Psoas muscle (tissue), 8 donors: ENCODE measurements around the gene IL18. TPM values are rescaled to one million over a fixed set of nuclear protein-coding genes. Genes with fewer than 3 reads are reported as not detected.
"Not testable (repeated sequence)": the region's sequence is repeated elsewhere in the genome, so short reads cannot be mapped to it uniquely, and the experiment has no call there.

ENCODE experiments used
- ATAC-seq, 4 donors: fragments of 200-7000 bp; cut with Tn5 transposase; one replicate each; pipeline ENCODE4 v1.9.1; 2020; ENCODE audit warnings: moderate library complexity in 3 of 4, mild to moderate bottlenecking in 2 of 4
- DNase-seq, 2 donors: peaks; one replicate each; pipeline ENCODE4 v3.0.0-alpha.2; 2020
- H3K27ac ChIP-seq: fragments of 200-600 bp; one replicate; pipeline ENCODE4 v1.8.0; 2022
- H3K27me3 ChIP-seq, 3 donors: fragments of 200-600 bp in 1 of 3; one replicate each; pipeline versions ENCODE4 v1.6.1 to v1.8.0; 2013 to 2022; ENCODE audit warnings: low read length in 2 of 3, mild to moderate bottlenecking in 2 of 3, moderate library complexity in 1 of 3; ENCODE audit not compliant: insufficient read depth in 3 of 3
- H3K36me3 ChIP-seq, 2 donors: fragments of 200-600 bp in 1 of 2; one replicate each; pipeline versions ENCODE4 v1.6.1 to v1.8.0; 2013 to 2022; ENCODE audit warnings: low read depth in 1 of 2, mild to moderate bottlenecking in 1 of 2, moderate library complexity in 1 of 2; ENCODE audit not compliant: insufficient read depth in 1 of 2
- H3K4me1 ChIP-seq: fragments of 200-600 bp; one replicate; pipeline ENCODE4 v1.8.0; 2022
- H3K4me3 ChIP-seq: fragments of 200-600 bp; one replicate; pipeline ENCODE4 v1.8.0; 2022; ENCODE audit warnings: mild to moderate bottlenecking
- H3K9me3 ChIP-seq: fragments of 200-600 bp; one replicate; pipeline ENCODE4 v1.8.0; 2022
- CTCF ChIP-seq: fragments of 200-600 bp; IDR thresholded peaks from one replicate; pipeline ENCODE4 v1.8.0; 2022; ENCODE audit warnings: antibody characterized with exemption
- WGBS, 3 donors: extraction: QIAGEN DNeasy Blood & Tissue Kit; methylation state at CpG; one replicate each; pipeline versions ENCODE4 v1.1.6 to v1.1.7; 2013; 5-methylcytosine and 5-hydroxymethylcytosine counted together
- intact Hi-C, 2 donors: fragments of 100-400 bp; cut with DNase I; formaldehyde crosslinking; loops; one replicate each; pipeline versions ENCODE4 v1.11.0 to v1.14.2; 2022
- polyA plus RNA-seq, 3 donors: library from polyadenylated mRNA; stranded (reverse); fragments of 200-250 nt; gene quantifications; one replicate each; pipeline ENCODE4 v1.2.3, GENCODE V29; 2013
- total RNA-seq, 4 donors: library from RNA; stranded (reverse); fragmentation: NEBNext Ultra II Directional in 2 of 4; extraction: Animal tissue kit (Norgen Biotek cat#: 25700) in 2 of 4; gene quantifications; one replicate each; pipeline versions ENCODE4 v1.2.1 to v1.2.4, GENCODE V29; 2021 to 2023
- donor health status: healthy with polysubstance abuse.
- donor health status: DM: no; HTN: no; CAD: no; lungs with moderate emphysema.
- donor health status: Bipolar disorder and iron deficiency.
- donor health status: healthy.
- donor health status: DM: yes; HTN: yes; CAD: no.
- donor health status: DM: no; HTN: no; CAD: no.
- donor health status: DM: no; HTN: no; CAD: no.
- donor health status: DM: yes; HTN: yes; CAD: no.

The IL18 gene
- total and polyA plus RNA-seq, 7 donors, result 0.86 to 66.4 (median 7.0) TPM

GRCh38 chr11:112103446-112103845, 60.4 kb downstream of the IL18 start:
- Histone ChIP-seq H3K4me1 (peaks cover 26% of the 10 kb centered on the region), H3K4me3 (no peak overlapping the region), H3K27ac (no peak overlapping the region), H3K36me3 (peaks cover 0 to 13% of the 10 kb centered on the region in 2 donors), H3K9me3 (no peaks in the 10 kb centered on the region), H3K27me3 (no peaks in the 10 kb centered on the region)
- no peak for ATAC-seq
- 81 to 93% (median 92%) methylated on average over 6 of the region's 6 CpGs for WGBS, 3 donors
- no peak for DNase-seq
- TF ChIP-seq CTCF, result no peak
- intact Hi-C loops, result no loop called here

- Histone ChIP-seq H3K4me1 (peaks cover 26% of the 10 kb centered on the region), H3K27ac (peak overlapping the region; percentile 72), H3K36me3 (peaks cover 5 to 30% of the 10 kb centered on the region in 2 donors), H3K27me3 (no peaks in the 10 kb centered on the region), H3K4me3 (peak overlapping the region; percentile 16), H3K9me3 (no peaks in the 10 kb centered on the region)
- ATAC-seq, result peak; percentile 46 to 70 (median 60)
- 21 to 43% (median 34%) methylated on average over 2 of the region's 2 CpGs for WGBS, 3 donors
- no peak for TF ChIP-seq CTCF
- DNase-seq, result no peak
- intact Hi-C loops, result no loop called here
These were observed 63.4 kb downstream of the IL18 start for GRCh38 chr11:112100462-112100861.

- 82 to 88% (median 87%) methylated on average over 9 to 11 of the region's 11 CpGs for WGBS, 3 donors
These were observed 66.0 kb downstream of the IL18 start for GRCh38 chr11:112097734-112098528.

GRCh38 chr11:112096194-112096593, 67.7 kb downstream of the IL18 start:
- intact Hi-C loops, result no loop called here
- no peak for TF ChIP-seq CTCF
- peaks cover 17 to 73% of the 10 kb centered on the region in 2 donors for H3K36me3 ChIP-seq
- H3K27ac ChIP-seq, result no peak overlapping the region
- no peak overlapping the region for H3K4me3 ChIP-seq
- no peaks in the 10 kb centered on the region for H3K9me3 ChIP-seq
- ATAC-seq, result no peak
- no peak for DNase-seq
- H3K27me3 ChIP-seq, result no peaks in the 10 kb centered on the region
- H3K4me1 ChIP-seq, result peaks cover 29% of the 10 kb centered on the region

More at GRCh38 chr11:112097734-112098528, 66.0 kb downstream of the IL18 start:
- ATAC-seq (no peak), DNase-seq (no peak)
- Histone ChIP-seq H3K4me3 (no peak overlapping the region), H3K27ac (peak overlapping the region; percentile 36), H3K9me3 (no peaks in the 10 kb centered on the region), H3K4me1 (peaks cover 26% of the 10 kb centered on the region), H3K36me3 (peaks cover 10 to 55% of the 10 kb centered on the region in 2 donors), H3K27me3 (no peaks in the 10 kb centered on the region)
- intact Hi-C loops, result no loop called here
- no peak for TF ChIP-seq CTCF

GRCh38 chr11:112095302-112095701, 68.6 kb downstream of the IL18 start:
- H3K27ac ChIP-seq, H3K9me3 ChIP-seq, ATAC-seq, H3K27me3 ChIP-seq, H3K4me3 ChIP-seq, intact Hi-C loops, DNase-seq: not testable (repeated sequence)
- 94 to 98% (median 96%) methylated on average over 2 of the region's 2 CpGs for WGBS, 3 donors
- H3K36me3 ChIP-seq, result peaks cover 17 to 82% of the 10 kb centered on the region in 2 donors
- peaks cover 21% of the 10 kb centered on the region for H3K4me1 ChIP-seq

Other genes starting within 250 kb of the IL18 start
- gene C11orf52, start 245.2 kb downstream of the IL18 start, total RNA-seq, result 10 to 100 TPM in 1 of 4 donors, 1 to 10 TPM in 3; 6.2 to 12.3 (median 8.3) TPM
- 10 to 100 TPM in 1 of 3 donors, 1 to 10 TPM in 2; 1.0 to 24.5 (median 4.4) TPM for gene C11orf52, start 245.2 kb downstream of the IL18 start, polyA plus RNA-seq
- gene DIXDC1, start 226.8 kb downstream of the IL18 start, total RNA-seq, result 10 to 100 TPM in 2 of 4 donors, 1 to 10 TPM in 2; 4.5 to 12.9 (median 9.6) TPM
- gene DIXDC1, start 226.8 kb downstream of the IL18 start, polyA plus RNA-seq, result 1 to 10 TPM; 1.4 to 4.9 (median 2.6) TPM
- gene DLAT, start 138.7 kb downstream of the IL18 start, total RNA-seq, result 100 to 1,000 TPM in 1 of 4 donors, 10 to 100 TPM in 3; 61.2 to 167 (median 87.7) TPM
- gene DLAT, start 138.7 kb downstream of the IL18 start, polyA plus RNA-seq, result 10 to 100 TPM; 49.8 to 96.8 (median 56.7) TPM
- 1 to 10 TPM in 2 of 4 donors, under 1 TPM in 2; 0.49 to 1.3 (median 0.97) TPM for gene PIH1D2, start 90.1 kb downstream of the IL18 start, total RNA-seq
- 1 to 10 TPM; 1.2 to 3.0 (median 1.8) TPM for gene PIH1D2, start 90.1 kb downstream of the IL18 start, polyA plus RNA-seq
- gene NKAPD1, start 89.8 kb downstream of the IL18 start, total RNA-seq, result 10 to 100 TPM in 2 of 4 donors, 1 to 10 TPM in 2; 9.3 to 13.8 (median 10.8) TPM
- 10 to 100 TPM in 1 of 3 donors, 1 to 10 TPM in 2; 8.5 to 21.6 (median 9.0) TPM for gene NKAPD1, start 89.8 kb downstream of the IL18 start, polyA plus RNA-seq
- 100 to 1,000 TPM in 1 of 4 donors, 10 to 100 TPM in 3; 86.6 to 105 (median 90.6) TPM for gene TIMM8B, start 77.3 kb downstream of the IL18 start, total RNA-seq
- 100 to 1,000 TPM in 2 of 3 donors, 10 to 100 TPM in 1; 84.3 to 152 (median 120) TPM for gene TIMM8B, start 77.3 kb downstream of the IL18 start, polyA plus RNA-seq
- 100 to 1,000 TPM; 168 to 264 (median 192) TPM for gene SDHD, start 77.2 kb downstream of the IL18 start, total RNA-seq
- gene SDHD, start 77.2 kb downstream of the IL18 start, polyA plus RNA-seq, result 100 to 1,000 TPM; 219 to 256 (median 234) TPM
- under 1 TPM in 1 of 4 donors, not detected in 3; 0.48 TPM for gene TEX12, start 3.3 kb upstream of the IL18 start, total RNA-seq
- gene TEX12, start 3.3 kb upstream of the IL18 start, polyA plus RNA-seq, result under 1 TPM; 0.28 to 0.35 (median 0.33) TPM
- gene BCO2, start 11.4 kb upstream of the IL18 start, total RNA-seq, result 10 to 100 TPM in 2 of 4 donors, 1 to 10 TPM in 2; 4.7 to 42.4 (median 19.2) TPM
- gene BCO2, start 11.4 kb upstream of the IL18 start, polyA plus RNA-seq, result 1 to 10 TPM; 3.5 to 5.7 (median 5.2) TPM
- gene PTS, start 62.3 kb upstream of the IL18 start, total RNA-seq, result 10 to 100 TPM; 26.5 to 47.8 (median 43.7) TPM
- gene PTS, start 62.3 kb upstream of the IL18 start, polyA plus RNA-seq, result 10 to 100 TPM; 59.0 to 83.6 (median 71.6) TPM
- not detected for gene PLET1, start 96.8 kb upstream of the IL18 start, total RNA-seq
- not detected for gene PLET1, start 96.8 kb upstream of the IL18 start, polyA plus RNA-seq